Measurements from ENCODE around the gene CLIC1.

CLIC1 gene

GRCh38 chr6:31700740-31701401 is 35.5 kb downstream of the CLIC1 start:
- no peak for DNase-seq

GRCh38 chr6:31697555-31697954 is 38.8 kb downstream of the CLIC1 start:
- DNase-seq, result no peak

GRCh38 chr6:31693535-31693934 is 42.8 kb downstream of the CLIC1 start:
- DNase-seq, result no peak

- no peak for DNase-seq
These were observed 43.4 kb downstream of the CLIC1 start for GRCh38 chr6:31692886-31693285.

- DNase-seq, result no peak
These were observed 44.0 kb downstream of the CLIC1 start for GRCh38 chr6:31692353-31692752.

- no peak for DNase-seq
These were observed 44.7 kb downstream of the CLIC1 start for GRCh38 chr6:31691564-31692108.

GRCh38 chr6:31691078-31691463 is 45.3 kb downstream of the CLIC1 start:
- DNase-seq, result no peak

GRCh38 chr6:31690231-31691077 is 45.9 kb downstream of the CLIC1 start:
- DNase-seq, result no peak

- no peak for DNase-seq
These were observed 46.9 kb downstream of the CLIC1 start for GRCh38 chr6:31689249-31690110.

GRCh38 chr6:31687860-31688693 is 48.3 kb downstream of the CLIC1 start:
- no peak for DNase-seq

GRCh38 chr6:31687321-31687720 is 49.0 kb downstream of the CLIC1 start:
- no peak for DNase-seq

GRCh38 chr6:31686483-31686882 is 49.8 kb downstream of the CLIC1 start:
- DNase-seq, result no peak

GRCh38 chr6:31683591-31683990 is 52.7 kb downstream of the CLIC1 start:
- no peak for DNase-seq

- DNase-seq, result no peak
These were observed 55.1 kb downstream of the CLIC1 start for GRCh38 chr6:31681135-31681671.

Measured in SW 1271 (cell line).